ENCODE results near the gene NET1. TPM values are rescaled to one million over a fixed set of nuclear protein-coding genes. Genes with fewer than 3 reads are reported as not detected.
"Not testable (repeated sequence)": the region's sequence is repeated elsewhere in the genome, so short reads cannot be mapped to it uniquely, and the experiment has no call there.

The NET1 gene
- polyA plus RNA-seq, 3 donors: 1.2 to 1.7 (median 1.4) TPM

DNA sequence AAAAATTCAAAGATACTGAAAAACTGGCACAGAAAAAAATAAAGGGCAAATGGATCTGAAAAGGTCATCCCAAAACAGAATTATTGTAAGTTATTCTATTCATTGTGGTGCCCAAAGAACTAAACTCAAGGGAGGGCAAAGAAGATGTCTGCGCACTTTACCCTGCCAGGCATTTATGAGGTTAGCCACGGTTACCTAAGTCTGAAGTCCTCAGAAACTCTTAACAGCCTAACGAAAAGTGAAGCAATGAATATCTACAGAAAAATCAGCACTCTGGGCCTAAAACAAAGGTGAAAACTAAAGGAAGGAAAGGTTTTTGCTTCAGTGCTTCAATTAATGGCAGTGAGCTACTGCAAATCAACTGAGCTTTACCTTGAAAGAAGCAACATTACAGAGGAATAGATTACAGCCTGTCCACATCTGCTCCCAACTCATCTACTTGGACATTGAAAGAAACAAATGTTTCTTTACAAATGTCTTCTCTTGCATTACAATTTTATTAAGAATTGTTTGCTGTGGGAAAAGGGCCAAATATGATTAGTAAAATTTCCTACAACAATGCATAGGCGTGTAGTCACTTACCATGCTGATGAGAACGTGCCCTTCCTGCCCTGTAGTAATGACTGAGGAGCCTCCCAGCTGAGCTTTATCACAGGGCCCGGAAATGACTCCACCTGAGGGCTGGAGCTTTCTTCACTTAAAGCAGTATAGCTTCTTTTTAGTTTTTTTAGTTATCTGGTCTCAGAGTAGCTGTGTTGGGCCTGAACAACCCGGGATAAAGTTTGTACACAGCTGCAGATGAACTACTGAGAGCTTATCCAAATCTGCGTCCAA, 7.9 kb upstream of the NET1 start, which contains the start of gene TUBAL3:
TSS of gene TUBAL3 (minus strand) at position 621 of the 834 bp plus-strand sequence. CDS start at position 585, 36 bp downstream.
- H3K79me2 ChIP-seq (ENCODE audit: insufficient read depth, low read length): no peaks in the 10 kb centered on the region
- no peak within 1 kb of the TSS for H3K4me2 ChIP-seq (replicated peaks; ENCODE audit: extremely low read depth, low read length, poor library complexity, severe bottlenecking)
- H3K27me3 ChIP-seq (ENCODE audit: control insufficient read depth in 2 of 2, insufficient read depth in 2 of 2, low read length in 2 of 2): no peaks in the 10 kb centered on the region
- H3K9me3 ChIP-seq (replicated peaks in 1 of 2; ENCODE audit: control insufficient read depth in 1 of 2, insufficient read depth in 1 of 2, low read length in 2 of 2): no peaks in the 10 kb centered on the region
- no peak within 1 kb of the TSS for H2AFZ ChIP-seq (ENCODE audit: insufficient read depth, low read depth, low read length, poor library complexity, severe bottlenecking)
- 40% methylated on average over 1 of the region's 8 CpGs for WGBS (ENCODE audit: insufficient coverage)
- TF ChIP-seq, protein P1, sequence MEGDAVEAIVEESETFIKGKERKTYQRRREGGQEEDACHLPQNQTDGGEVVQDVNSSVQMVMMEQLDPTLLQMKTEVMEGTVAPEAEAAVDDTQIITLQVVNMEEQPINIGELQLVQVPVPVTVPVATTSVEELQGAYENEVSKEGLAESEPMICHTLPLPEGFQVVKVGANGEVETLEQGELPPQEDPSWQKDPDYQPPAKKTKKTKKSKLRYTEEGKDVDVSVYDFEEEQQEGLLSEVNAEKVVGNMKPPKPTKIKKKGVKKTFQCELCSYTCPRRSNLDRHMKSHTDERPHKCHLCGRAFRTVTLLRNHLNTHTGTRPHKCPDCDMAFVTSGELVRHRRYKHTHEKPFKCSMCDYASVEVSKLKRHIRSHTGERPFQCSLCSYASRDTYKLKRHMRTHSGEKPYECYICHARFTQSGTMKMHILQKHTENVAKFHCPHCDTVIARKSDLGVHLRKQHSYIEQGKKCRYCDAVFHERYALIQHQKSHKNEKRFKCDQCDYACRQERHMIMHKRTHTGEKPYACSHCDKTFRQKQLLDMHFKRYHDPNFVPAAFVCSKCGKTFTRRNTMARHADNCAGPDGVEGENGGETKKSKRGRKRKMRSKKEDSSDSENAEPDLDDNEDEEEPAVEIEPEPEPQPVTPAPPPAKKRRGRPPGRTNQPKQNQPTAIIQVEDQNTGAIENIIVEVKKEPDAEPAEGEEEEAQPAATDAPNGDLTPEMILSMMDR (IDR thresholded peaks at IDR 0.05): no peak
- no peak within 1 kb of the TSS for H3K27ac ChIP-seq (ENCODE audit: low read depth in 1 of 2, low read length in 2 of 2)
- H3K27me3 Mint-ChIP-seq (ENCODE audit: low read depth in 3 of 3): peaks cover 0 to 2% (median 0%) of the 10 kb centered on the region in 3 donors
- H3K36me3 ChIP-seq (replicated peaks in 1 of 2; ENCODE audit: control insufficient read depth in 1 of 2, insufficient read depth in 2 of 2, low read length in 2 of 2): no peaks in the 10 kb centered on the region
- peaks cover 0 to 5% (median 0%) of the 10 kb centered on the region in 7 donors for H3K9me3 Mint-ChIP-seq
- H4K20me1 ChIP-seq (ENCODE audit: insufficient read depth, low read length): no peaks in the 10 kb centered on the region
- H3K4me3 Mint-ChIP-seq: no peak within 1 kb of the TSS
- no peak within 1 kb of the TSS for H3K4me3 ChIP-seq (replicated peaks in 1 of 3; ENCODE audit: low read depth in 2 of 3, low read length in 3 of 3)
- intact Hi-C loops (cut with micrococcal nuclease): no loop called here
- H3K4me1 ChIP-seq (ENCODE audit: control insufficient read depth in 1 of 2, insufficient read depth in 2 of 2, low read length in 2 of 2): no peaks in the 10 kb centered on the region
- no peak within 1 kb of the TSS for H3K9ac ChIP-seq (ENCODE audit: insufficient read depth, low read length, poor library complexity, severe bottlenecking)
- no peak within 1 kb of the TSS for H3K27ac Mint-ChIP-seq
- no peak for DNase-seq
- no peaks in the 10 kb centered on the region for H3K36me3 Mint-ChIP-seq
- no peaks in the 10 kb centered on the region for H3K4me1 Mint-ChIP-seq

DNA sequence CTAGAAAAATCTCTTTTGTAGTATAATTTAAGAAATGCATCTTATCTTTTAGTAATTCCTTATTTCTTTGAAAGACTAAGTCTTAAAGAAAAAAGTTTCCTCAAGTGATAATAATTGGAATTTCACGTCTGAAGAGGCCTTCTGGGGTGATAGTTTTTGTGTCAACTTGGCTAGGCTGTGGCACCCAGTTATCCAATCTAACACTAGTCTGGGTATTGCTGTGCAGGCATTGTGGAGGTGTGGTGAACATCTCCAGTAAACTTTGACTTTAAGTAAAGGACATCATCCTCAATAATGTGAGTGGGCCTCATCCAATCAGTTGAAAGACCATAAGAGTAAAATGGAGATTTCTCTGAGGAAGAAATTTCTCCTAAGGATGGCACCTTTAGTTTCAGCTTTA, 5.4 kb upstream of the NET1 start:
- peaks cover 0 to 4% of the 10 kb centered on the region in 2 donors for H3K9me3 ChIP-seq (replicated peaks in 1 of 2; ENCODE audit: control insufficient read depth in 1 of 2, insufficient read depth in 1 of 2, low read length in 2 of 2)
- Mint-ChIP-seq H3K36me3 (no peaks in the 10 kb centered on the region), H3K9me3 (peaks cover 0 to 10% (median 5%) of the 10 kb centered on the region in 7 donors), H3K27me3 (ENCODE audit: low read depth in 3 of 3) (peaks cover 0 to 4% (median 2%) of the 10 kb centered on the region in 3 donors), H3K4me1 (no peaks in the 10 kb centered on the region), H3K4me3 (no peak overlapping the region), H3K27ac (no peak overlapping the region)
- no peak overlapping the region for H3K4me2 ChIP-seq (replicated peaks; ENCODE audit: extremely low read depth, low read length, poor library complexity, severe bottlenecking)
- no CpG with 5 or more reads among the region's 1 CpG for WGBS (ENCODE audit: insufficient coverage)
- TF ChIP-seq, protein P1 (IDR thresholded peaks at IDR 0.05): no peak
- H3K79me2 ChIP-seq (ENCODE audit: insufficient read depth, low read length): no peaks in the 10 kb centered on the region
- DNase-seq: no peak
- intact Hi-C loops (cut with micrococcal nuclease): no loop called here
- no peak overlapping the region for H3K4me3 ChIP-seq (replicated peaks in 1 of 3; ENCODE audit: low read depth in 2 of 3, low read length in 3 of 3)
- H4K20me1 ChIP-seq (ENCODE audit: insufficient read depth, low read length): no peaks in the 10 kb centered on the region
- no peak overlapping the region for H3K27ac ChIP-seq (ENCODE audit: low read depth in 1 of 2, low read length in 2 of 2)
- H3K27me3 ChIP-seq (ENCODE audit: control insufficient read depth in 2 of 2, insufficient read depth in 2 of 2, low read length in 2 of 2): no peaks in the 10 kb centered on the region
- peaks cover under 1 to 1% of the 10 kb centered on the region in 2 donors for H3K4me1 ChIP-seq (ENCODE audit: control insufficient read depth in 1 of 2, insufficient read depth in 2 of 2, low read length in 2 of 2)
- no peak overlapping the region for H3K9ac ChIP-seq (ENCODE audit: insufficient read depth, low read length, poor library complexity, severe bottlenecking)
- H3K36me3 ChIP-seq (replicated peaks in 1 of 2; ENCODE audit: control insufficient read depth in 1 of 2, insufficient read depth in 2 of 2, low read length in 2 of 2): no peaks in the 10 kb centered on the region
- no peak overlapping the region for H2AFZ ChIP-seq (ENCODE audit: insufficient read depth, low read depth, low read length, poor library complexity, severe bottlenecking)

DNA sequence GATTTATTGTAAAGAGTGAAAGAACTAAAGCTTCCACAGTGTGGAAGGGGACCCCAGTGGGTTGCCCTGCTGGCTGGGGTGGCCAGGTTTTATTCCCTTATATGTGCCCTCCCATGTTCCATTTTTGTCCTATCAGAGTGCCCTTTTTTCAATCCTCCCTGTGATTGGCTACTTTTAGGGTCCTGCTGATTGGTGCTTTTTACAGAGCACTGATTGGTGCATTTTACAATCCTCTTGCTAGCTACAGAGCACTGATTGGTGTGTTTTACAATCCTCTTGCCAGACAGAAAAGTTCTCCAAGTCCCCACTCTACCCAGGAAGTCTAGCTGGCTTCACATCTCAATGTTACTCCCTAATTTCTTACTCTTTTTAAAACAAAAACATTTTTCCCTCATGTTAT, 1.6 kb upstream of the NET1 start:
- H3K4me3 ChIP-seq (replicated peaks in 1 of 3; ENCODE audit: low read depth in 2 of 3, low read length in 3 of 3); H2AFZ ChIP-seq (ENCODE audit: insufficient read depth, low read depth, low read length, poor library complexity, severe bottlenecking); H3K4me1 ChIP-seq (ENCODE audit: control insufficient read depth in 1 of 2, insufficient read depth in 2 of 2, low read length in 2 of 2); H3K27ac ChIP-seq (ENCODE audit: low read depth in 1 of 2, low read length in 2 of 2); H3K4me1 Mint-ChIP-seq; intact Hi-C loops (cut with micrococcal nuclease); H3K36me3 Mint-ChIP-seq; H3K27me3 ChIP-seq (ENCODE audit: control insufficient read depth in 2 of 2, insufficient read depth in 2 of 2, low read length in 2 of 2); H4K20me1 ChIP-seq (ENCODE audit: insufficient read depth, low read length); H3K4me3 Mint-ChIP-seq; H3K9me3 ChIP-seq (replicated peaks in 1 of 2; ENCODE audit: control insufficient read depth in 1 of 2, insufficient read depth in 1 of 2, low read length in 2 of 2); H3K9ac ChIP-seq (ENCODE audit: insufficient read depth, low read length, poor library complexity, severe bottlenecking); H3K4me2 ChIP-seq (replicated peaks; ENCODE audit: extremely low read depth, low read length, poor library complexity, severe bottlenecking); H3K36me3 ChIP-seq (replicated peaks in 1 of 2; ENCODE audit: control insufficient read depth in 1 of 2, insufficient read depth in 2 of 2, low read length in 2 of 2); DNase-seq; H3K9me3 Mint-ChIP-seq; H3K27ac Mint-ChIP-seq; H3K27me3 Mint-ChIP-seq (ENCODE audit: low read depth in 3 of 3): not testable (repeated sequence)
- peaks cover 29% of the 10 kb centered on the region for H3K79me2 ChIP-seq (ENCODE audit: insufficient read depth, low read length)

Data from CD14-positive monocyte (primary cell).